Measurements from ENCODE around the gene CENPU. TPM values are rescaled to one million over a fixed set of nuclear protein-coding genes. Genes with fewer than 3 reads are reported as not detected.

Gene CENPU
- total RNA-seq, 4 donors from 2014 or later: 1.8 to 3.5 (median 1.9) TPM; not detected in 1

DNA sequence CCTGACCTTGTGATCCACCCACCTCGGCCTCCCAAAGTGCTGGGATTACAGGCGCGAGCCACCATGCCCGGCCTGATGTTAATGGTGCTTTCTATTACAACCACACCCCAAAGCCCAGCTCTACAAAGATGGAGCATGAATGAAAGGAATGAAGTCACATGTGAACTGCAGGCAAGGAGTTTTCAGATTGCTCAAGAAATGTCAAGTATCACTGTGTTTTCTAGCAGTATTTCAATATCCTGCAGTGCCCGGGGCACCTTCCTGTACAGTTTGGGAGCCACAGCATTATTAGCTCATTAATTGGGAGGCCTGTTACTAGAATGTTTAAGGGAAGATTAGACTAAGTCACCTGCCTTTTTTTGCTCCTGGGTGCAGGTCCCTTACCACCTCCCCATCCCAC, 44.2 kb downstream of the CENPU start:
- no peaks in the 10 kb centered on the region for H3K9me3 ChIP-seq
- TF ChIP-seq, protein P1, sequence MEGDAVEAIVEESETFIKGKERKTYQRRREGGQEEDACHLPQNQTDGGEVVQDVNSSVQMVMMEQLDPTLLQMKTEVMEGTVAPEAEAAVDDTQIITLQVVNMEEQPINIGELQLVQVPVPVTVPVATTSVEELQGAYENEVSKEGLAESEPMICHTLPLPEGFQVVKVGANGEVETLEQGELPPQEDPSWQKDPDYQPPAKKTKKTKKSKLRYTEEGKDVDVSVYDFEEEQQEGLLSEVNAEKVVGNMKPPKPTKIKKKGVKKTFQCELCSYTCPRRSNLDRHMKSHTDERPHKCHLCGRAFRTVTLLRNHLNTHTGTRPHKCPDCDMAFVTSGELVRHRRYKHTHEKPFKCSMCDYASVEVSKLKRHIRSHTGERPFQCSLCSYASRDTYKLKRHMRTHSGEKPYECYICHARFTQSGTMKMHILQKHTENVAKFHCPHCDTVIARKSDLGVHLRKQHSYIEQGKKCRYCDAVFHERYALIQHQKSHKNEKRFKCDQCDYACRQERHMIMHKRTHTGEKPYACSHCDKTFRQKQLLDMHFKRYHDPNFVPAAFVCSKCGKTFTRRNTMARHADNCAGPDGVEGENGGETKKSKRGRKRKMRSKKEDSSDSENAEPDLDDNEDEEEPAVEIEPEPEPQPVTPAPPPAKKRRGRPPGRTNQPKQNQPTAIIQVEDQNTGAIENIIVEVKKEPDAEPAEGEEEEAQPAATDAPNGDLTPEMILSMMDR (IDR thresholded peaks at IDR 0.05): no peak
- TF ChIP-seq POLR2A (IDR thresholded peaks at IDR 0.05): no peak
- WGBS, 2 donors: 59 to 76% methylated on average over 5 of the region's 5 CpGs
- no peak overlapping the region for H3K27ac ChIP-seq
- peaks cover 0 to 6% of the 10 kb centered on the region in 2 donors for H3K36me3 ChIP-seq
- no peaks in the 10 kb centered on the region for H3K27me3 ChIP-seq
- DNase-seq: no peak
- intact Hi-C loops (cut with DNase I): no loop called here
- H3K4me3 ChIP-seq (replicated peaks in 1 of 3): no peak overlapping the region
- no peaks in the 10 kb centered on the region for H3K4me1 ChIP-seq

DNA sequence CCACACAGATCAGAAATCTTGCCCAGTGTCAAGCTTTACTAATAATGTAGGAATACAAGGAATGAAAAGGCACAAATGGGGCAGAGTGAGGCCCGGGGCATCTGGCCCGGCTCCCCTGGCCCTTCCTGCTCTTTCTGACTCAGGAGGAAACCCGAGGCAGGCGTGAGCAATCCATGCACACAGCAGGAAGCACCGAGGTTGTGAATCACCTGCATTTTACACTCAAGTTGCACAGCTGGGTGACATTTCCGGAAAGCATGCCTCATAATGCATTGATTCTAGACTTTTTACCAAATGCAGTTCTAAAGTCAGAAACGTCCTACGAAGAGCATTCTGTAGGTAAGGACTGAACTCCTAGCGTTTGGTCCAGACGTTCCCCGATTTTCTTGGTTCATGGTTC, 45.4 kb downstream of the CENPU start:
- Histone ChIP-seq H3K27me3 (no peaks in the 10 kb centered on the region), H3K36me3 (no peaks in the 10 kb centered on the region), H3K9me3 (no peaks in the 10 kb centered on the region), H3K27ac (no peak overlapping the region), H3K4me1 (no peaks in the 10 kb centered on the region), H3K4me3 (replicated peaks in 1 of 3) (no peak overlapping the region)
- intact Hi-C loops (cut with DNase I): no loop called here
- TF ChIP-seq POLR2A (IDR thresholded peaks at IDR 0.05): no peak
- 72 to 79% methylated on average over 10 to 11 of the region's 11 CpGs for WGBS, 2 donors
- DNase-seq: no peak

DNA sequence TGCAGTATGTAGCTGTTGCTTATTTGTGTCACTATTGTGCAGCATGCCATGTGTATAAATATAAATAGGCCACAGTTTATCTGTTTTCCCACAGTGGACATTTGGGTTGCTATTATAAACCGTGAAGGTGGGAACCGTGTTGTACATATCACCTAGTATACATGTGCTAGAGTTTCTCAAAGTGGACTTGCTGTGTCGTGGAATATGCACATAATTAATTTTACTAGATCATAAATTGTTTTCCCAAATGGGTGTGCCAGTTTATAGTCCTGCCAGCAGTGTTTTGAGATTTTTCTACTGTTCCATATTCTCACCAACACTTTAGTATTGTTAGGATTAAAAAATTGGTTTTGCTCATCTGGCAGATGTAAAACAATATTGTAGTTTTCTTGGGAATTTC, 45.9 kb downstream of the CENPU start:
- intact Hi-C loops (cut with DNase I): no loop called here
- H3K27ac ChIP-seq: no peak overlapping the region
- no peak for DNase-seq
- no peaks in the 10 kb centered on the region for H3K27me3 ChIP-seq
- no peaks in the 10 kb centered on the region for H3K9me3 ChIP-seq
- no peaks in the 10 kb centered on the region for H3K36me3 ChIP-seq
- no peaks in the 10 kb centered on the region for H3K4me1 ChIP-seq
- WGBS, 2 donors: 61 to 63% methylated on average over 3 of the region's 3 CpGs
- TF ChIP-seq, protein P1 (IDR thresholded peaks at IDR 0.05): no peak
- no peak for TF ChIP-seq POLR2A (IDR thresholded peaks at IDR 0.05)
- H3K4me3 ChIP-seq (replicated peaks in 1 of 3): no peak overlapping the region

DNA sequence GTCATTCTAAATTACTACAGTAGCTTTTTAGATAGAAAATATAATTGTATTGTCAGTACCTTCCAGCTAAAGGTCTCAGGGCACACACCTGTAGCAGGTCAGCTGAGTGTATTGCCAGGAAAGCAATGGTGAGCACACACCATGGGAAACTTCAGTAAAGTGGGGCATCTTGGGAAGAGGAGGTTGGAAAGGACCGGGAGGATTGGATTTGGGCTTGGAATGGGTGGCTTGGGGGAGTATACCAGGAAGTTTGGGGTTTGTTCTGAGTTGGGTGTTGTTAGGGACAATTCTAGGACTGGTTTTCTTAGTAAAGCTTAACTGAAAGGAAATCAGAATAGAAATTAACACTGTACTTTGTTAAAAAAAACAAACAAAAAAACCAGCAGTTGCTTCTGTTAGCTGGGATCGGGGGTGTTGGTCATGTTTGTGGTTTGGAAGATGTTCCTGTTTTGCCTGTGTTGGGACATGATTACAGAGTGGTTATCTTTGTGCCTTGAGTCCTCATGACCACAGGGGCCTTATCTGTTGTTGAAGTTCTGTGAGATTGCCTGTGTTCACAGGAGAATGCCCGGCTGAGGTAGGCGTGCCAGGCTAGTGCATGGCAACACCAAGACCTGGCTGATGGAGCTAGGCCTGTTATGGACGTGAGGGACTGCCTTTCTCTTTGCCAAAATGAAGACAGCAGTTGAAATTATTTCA, 49.3 kb downstream of the CENPU start:
- TF ChIP-seq, protein P1 (IDR thresholded peaks at IDR 0.05): no peak
- no peak for TF ChIP-seq POLR2A (IDR thresholded peaks at IDR 0.05)
- no peaks in the 10 kb centered on the region for H3K9me3 ChIP-seq
- WGBS, 2 donors: 87 to 90% methylated on average over 5 of the region's 5 CpGs
- DNase-seq: no peak
- H3K36me3 ChIP-seq: no peaks in the 10 kb centered on the region
- no peaks in the 10 kb centered on the region for H3K4me1 ChIP-seq
- no peak overlapping the region for H3K27ac ChIP-seq
- H3K27me3 ChIP-seq: no peaks in the 10 kb centered on the region
- intact Hi-C loops (cut with DNase I): no loop called here
- H3K4me3 ChIP-seq (replicated peaks in 1 of 3): no peak overlapping the region

DNA sequence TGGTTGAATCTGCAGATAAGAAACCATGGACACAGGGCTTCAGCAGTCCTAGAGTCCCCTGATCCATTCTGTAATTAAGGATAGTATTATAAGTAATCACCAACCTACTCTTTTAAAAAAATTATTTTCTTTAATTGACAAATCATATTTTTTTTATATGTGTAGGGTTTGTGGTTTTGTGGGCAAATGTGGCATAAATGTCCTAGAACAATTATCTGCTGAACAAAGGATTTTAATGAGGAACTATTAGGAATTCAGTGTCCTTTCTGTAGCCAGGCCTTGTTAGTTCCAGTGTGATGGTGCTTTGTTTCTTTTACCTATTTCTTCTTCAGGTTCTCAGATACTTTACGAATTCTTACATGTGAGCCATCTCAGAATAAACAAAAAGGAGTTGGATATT, 52.0 kb downstream of the CENPU start:
- Histone ChIP-seq H3K27ac (no peak overlapping the region), H3K9me3 (no peaks in the 10 kb centered on the region), H3K4me1 (no peaks in the 10 kb centered on the region), H3K4me3 (replicated peaks in 1 of 3) (no peak overlapping the region), H3K36me3 (no peaks in the 10 kb centered on the region), H3K27me3 (no peaks in the 10 kb centered on the region)
- intact Hi-C loops (cut with DNase I): no loop called here
- TF ChIP-seq, protein P1 (IDR thresholded peaks at IDR 0.05): no peak
- TF ChIP-seq POLR2A (IDR thresholded peaks at IDR 0.05): no peak
- no peak for DNase-seq
- 94% methylated on average over 1 of the region's 1 CpG for WGBS, 2 donors

Measured in thyroid gland (tissue), 4 donors.